Lower lobe of right lung (tissue), 2 donors: ENCODE results near the gene MACROD2. TPM values are rescaled to one million over a fixed set of nuclear protein-coding genes. Genes with fewer than 3 reads are reported as not detected.

Experiments
- ATAC-seq, 2 donors: fragments of 200-7000 bp; cut with Tn5 transposase; one replicate each; pipeline ENCODE4 v1.9.1; 2020 to 2022; ENCODE audit warnings: mild to moderate bottlenecking in 2 of 2, moderate library complexity in 2 of 2
- DNase-seq: peaks from one replicate; pipeline ENCODE4 v3.0.0-alpha.2; 2020
- H3K27ac ChIP-seq: fragments of 200-600 bp; one replicate; pipeline ENCODE4 v1.8.0; 2022
- H3K27me3 ChIP-seq: fragments of 200-600 bp; one replicate; pipeline ENCODE4 v1.8.0; 2022; ENCODE audit warnings: low read depth
- H3K36me3 ChIP-seq: fragments of 200-600 bp; one replicate; pipeline ENCODE4 v1.8.0; 2022; ENCODE audit warnings: mild to moderate bottlenecking
- H3K4me1 ChIP-seq: fragments of 200-600 bp; one replicate; pipeline ENCODE4 v1.8.0; 2022
- H3K4me3 ChIP-seq: fragments of 200-600 bp; one replicate; pipeline ENCODE4 v1.8.0; 2022; ENCODE audit warnings: mild to moderate bottlenecking
- H3K9me3 ChIP-seq: fragments of 200-600 bp; one replicate; pipeline ENCODE4 v1.8.0; 2022
- intact Hi-C: fragments of 100-400 bp; cut with DNase I; formaldehyde crosslinking; loops from one replicate; pipeline ENCODE4 v1.11.0; 2022
- total RNA-seq: library from RNA; stranded (reverse); fragmentation: NEBNext Ultra II Directional; extraction: Animal tissue kit (Norgen Biotek cat#: 25700); gene quantifications from one replicate; pipeline ENCODE4 v1.2.1, GENCODE V29; 2021
- TF ChIP-seq, protein P1 (sequence below): fragments of 200-600 bp; IDR thresholded peaks from one replicate; pipeline ENCODE4 v1.8.0; 2022; ENCODE audit warnings: antibody characterized with exemption, mild to moderate bottlenecking
- donor health status: DM: no; HTN: yes; CAD: no; lungs with severe emphysema.

Gene MACROD2
- total RNA-seq, 1 donor from 2014 or later: 73.0 TPM

DNA sequence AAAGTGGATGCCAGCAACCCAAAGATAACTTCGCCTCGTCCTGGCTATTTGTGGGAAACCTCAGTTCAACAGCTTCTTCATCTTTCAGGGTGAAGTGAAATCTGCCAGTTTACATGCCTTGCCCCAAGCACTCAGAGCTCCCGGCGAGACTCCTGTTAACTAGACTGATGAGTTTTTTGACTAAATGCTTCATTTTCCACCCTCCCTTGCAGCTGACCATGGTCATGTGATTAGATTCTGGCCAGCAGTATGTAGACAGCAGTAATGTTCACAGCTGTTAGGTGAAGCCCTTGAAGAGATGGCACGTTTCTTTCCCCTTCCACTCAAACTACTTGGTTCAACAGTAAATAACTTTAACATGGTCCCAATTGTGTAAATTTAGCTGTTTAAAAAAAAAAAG is 1060.9 kb downstream of the MACROD2 start:
- Histone ChIP-seq H3K36me3 (no peaks in the 10 kb centered on the region), H3K4me1 (no peaks in the 10 kb centered on the region), H3K9me3 (no peaks in the 10 kb centered on the region), H3K27me3 (no peaks in the 10 kb centered on the region), H3K27ac (no peak overlapping the region), H3K4me3 (no peak overlapping the region)
- intact Hi-C loops: no loop called here
- no peak for DNase-seq
- no peak for ATAC-seq
- TF ChIP-seq, protein P1, sequence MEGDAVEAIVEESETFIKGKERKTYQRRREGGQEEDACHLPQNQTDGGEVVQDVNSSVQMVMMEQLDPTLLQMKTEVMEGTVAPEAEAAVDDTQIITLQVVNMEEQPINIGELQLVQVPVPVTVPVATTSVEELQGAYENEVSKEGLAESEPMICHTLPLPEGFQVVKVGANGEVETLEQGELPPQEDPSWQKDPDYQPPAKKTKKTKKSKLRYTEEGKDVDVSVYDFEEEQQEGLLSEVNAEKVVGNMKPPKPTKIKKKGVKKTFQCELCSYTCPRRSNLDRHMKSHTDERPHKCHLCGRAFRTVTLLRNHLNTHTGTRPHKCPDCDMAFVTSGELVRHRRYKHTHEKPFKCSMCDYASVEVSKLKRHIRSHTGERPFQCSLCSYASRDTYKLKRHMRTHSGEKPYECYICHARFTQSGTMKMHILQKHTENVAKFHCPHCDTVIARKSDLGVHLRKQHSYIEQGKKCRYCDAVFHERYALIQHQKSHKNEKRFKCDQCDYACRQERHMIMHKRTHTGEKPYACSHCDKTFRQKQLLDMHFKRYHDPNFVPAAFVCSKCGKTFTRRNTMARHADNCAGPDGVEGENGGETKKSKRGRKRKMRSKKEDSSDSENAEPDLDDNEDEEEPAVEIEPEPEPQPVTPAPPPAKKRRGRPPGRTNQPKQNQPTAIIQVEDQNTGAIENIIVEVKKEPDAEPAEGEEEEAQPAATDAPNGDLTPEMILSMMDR: no peak

DNA sequence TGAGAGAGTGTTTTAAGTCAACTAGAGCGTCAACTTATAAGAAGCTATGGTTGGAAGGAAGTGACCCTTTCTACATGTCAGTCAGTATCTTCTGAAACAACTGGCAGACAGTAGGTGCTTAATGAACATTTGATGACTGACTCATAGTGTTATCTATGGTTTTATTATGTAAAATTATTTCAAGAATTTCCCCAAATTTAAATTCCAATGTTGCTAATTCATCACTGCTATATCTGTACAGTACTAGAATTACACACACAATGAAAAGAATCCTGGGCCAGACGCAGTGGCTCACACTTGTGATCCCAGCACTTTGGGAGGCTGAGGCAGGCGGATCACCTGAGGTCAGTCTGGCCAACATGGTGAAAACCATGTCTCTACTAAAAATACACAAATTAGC is 1063.5 kb downstream of the MACROD2 start:
- DNase-seq: no peak
- intact Hi-C loops: no loop called here

DNA sequence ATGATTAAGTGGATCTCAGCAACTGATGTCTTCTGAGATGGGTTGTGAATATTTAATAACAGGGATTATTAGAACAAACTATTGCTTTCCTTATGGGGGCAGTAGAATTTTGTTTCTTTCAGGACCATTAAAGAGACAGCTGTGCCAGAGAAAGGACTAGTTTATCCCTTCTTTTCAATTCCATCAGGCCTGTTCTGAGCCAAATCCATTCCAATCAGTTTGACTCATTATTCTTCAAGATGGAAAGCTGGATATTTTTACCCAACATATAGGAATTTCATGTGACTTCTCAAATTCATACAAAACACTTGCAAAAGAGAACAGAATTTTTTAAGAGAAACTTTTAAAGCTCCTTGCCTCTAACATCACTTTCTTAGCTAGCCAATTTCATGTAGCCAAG is 1064.1 kb downstream of the MACROD2 start:
- TF ChIP-seq, protein P1: no peak
- DNase-seq: no peak
- Histone ChIP-seq H3K9me3 (no peaks in the 10 kb centered on the region), H3K27ac (no peak overlapping the region), H3K27me3 (no peaks in the 10 kb centered on the region), H3K4me1 (no peaks in the 10 kb centered on the region), H3K36me3 (no peaks in the 10 kb centered on the region), H3K4me3 (no peak overlapping the region)
- no peak for ATAC-seq
- intact Hi-C loops: no loop called here

More for the DNA sequence above, 1063.5 kb downstream of the MACROD2 start:
- Histone ChIP-seq H3K4me1 (no peaks in the 10 kb centered on the region), H3K4me3 (no peak overlapping the region), H3K27ac (no peak overlapping the region), H3K9me3 (no peaks in the 10 kb centered on the region), H3K36me3 (no peaks in the 10 kb centered on the region), H3K27me3 (no peaks in the 10 kb centered on the region)
- TF ChIP-seq, protein P1: no peak
- ATAC-seq: no peak

DNA sequence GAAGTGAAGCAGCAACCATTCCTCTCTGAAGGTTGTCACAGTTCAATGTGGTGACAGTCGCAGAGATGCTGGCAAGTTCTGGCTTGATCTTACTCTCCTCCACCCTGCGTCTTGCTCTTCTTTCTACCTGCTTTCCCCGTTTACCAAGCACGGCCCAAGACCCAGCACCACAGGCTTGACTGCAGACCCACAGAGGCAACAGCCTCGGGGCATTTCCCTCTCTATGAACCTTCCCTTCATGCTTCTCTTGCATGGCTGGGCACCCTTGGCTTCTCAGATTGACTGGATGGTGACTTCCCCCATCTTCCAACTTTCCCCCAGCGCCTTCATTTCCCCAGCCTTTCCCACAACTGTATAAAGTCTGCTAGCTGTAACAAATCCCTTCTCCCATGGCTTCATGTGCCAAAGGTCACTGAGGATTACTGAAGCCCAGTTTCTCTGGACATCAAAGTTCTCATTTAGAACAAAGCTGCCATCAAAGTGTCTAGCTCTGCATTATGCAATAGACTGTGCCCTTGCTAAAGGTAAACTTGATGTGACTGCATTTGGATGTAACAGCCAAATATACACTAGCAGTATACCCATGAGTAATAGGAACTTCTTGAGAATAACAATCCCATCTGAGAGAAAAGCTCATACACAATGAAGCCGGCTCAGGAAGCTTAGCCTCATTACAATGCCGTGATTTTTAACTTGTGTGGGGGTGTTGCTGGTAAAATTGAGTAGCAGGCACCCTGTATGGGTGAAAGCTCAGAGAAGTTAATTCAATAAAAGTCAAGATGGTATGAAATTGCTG is 1065.1 kb downstream of the MACROD2 start:
- TF ChIP-seq, protein P1: no peak

DNA sequence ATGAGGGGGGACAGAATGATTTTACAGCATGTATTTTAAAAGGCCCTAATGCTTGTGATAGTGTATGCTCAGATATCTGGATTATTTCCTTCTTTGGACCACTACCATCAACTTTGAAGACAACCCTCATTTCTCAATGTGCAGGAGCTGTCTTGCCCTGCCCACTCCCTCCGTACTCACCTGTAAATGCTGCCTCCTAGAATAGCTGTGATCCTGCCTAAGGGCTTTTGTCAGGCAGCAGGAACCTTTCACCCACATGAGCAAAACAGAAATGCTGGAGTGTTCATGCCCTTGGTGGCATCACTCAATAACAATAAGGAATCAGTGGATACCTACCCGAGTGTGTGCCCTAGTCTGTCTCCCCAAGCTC is 1065.7 kb downstream of the MACROD2 start:
- TF ChIP-seq, protein P1: no peak
- H3K27me3 ChIP-seq: no peaks in the 10 kb centered on the region
- H3K4me1 ChIP-seq: no peaks in the 10 kb centered on the region
- intact Hi-C loops: no loop called here
- no peaks in the 10 kb centered on the region for H3K36me3 ChIP-seq
- H3K27ac ChIP-seq: no peak overlapping the region
- H3K9me3 ChIP-seq: no peaks in the 10 kb centered on the region
- no peak overlapping the region for H3K4me3 ChIP-seq
- no peak for DNase-seq
- no peak for ATAC-seq

More for the DNA sequence above, 1065.1 kb downstream of the MACROD2 start:
- Histone ChIP-seq H3K36me3 (no peaks in the 10 kb centered on the region), H3K27me3 (no peaks in the 10 kb centered on the region), H3K27ac (no peak overlapping the region), H3K4me1 (no peaks in the 10 kb centered on the region), H3K4me3 (no peak overlapping the region), H3K9me3 (no peaks in the 10 kb centered on the region)
- DNase-seq (no peak), ATAC-seq (no peak)
- intact Hi-C loops: no loop called here
